Measurements from ENCODE around the gene COL15A1. TPM values are rescaled to one million over a fixed set of nuclear protein-coding genes. Genes with fewer than 3 reads are reported as not detected.
A peak's percentile ranks its signal among the peaks of the same experiment; 100 is the strongest.
"Not testable (repeated sequence)": the region's sequence is repeated elsewhere in the genome, so short reads cannot be mapped to it uniquely, and the experiment has no call there.

Gene COL15A1
- total RNA-seq, 1 donor from 2014 or later: 8.0 TPM

- peak; percentile 33 to 43 for ATAC-seq
- H3K27me3 ChIP-seq (ENCODE audit: low read depth): no peaks in the 10 kb centered on the region
- TF ChIP-seq CTCF (IDR thresholded peaks at IDR 0.05): no peak
- H3K36me3 ChIP-seq: no peaks in the 10 kb centered on the region
- H3K9me3 ChIP-seq: no peaks in the 10 kb centered on the region
- intact Hi-C loops (cut with DNase I): no loop called here
- no peak for DNase-seq
- H3K4me1 ChIP-seq: peaks cover 5% of the 10 kb centered on the region
- no peak overlapping the region for H3K4me3 ChIP-seq
- no peak overlapping the region for H3K27ac ChIP-seq
These were observed 149.2 kb downstream of the COL15A1 start for GRCh38 chr9:99092643-99093491.

DNA sequence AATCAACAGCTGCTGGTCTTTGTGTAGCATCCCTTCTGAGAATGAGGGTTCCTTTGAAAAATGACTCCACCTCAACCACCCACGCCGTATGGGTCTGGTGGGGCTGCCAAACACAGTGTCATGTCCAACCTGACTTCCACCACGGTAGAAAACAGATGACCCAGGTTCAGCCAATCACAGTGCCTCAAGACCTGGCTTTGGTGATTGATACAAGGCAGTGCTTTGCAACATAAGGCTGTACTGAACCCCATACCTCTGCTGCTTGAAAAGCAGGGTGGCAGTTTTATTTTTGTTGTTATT lies 149.7 kb downstream of the COL15A1 start:
- no peak for TF ChIP-seq CTCF (IDR thresholded peaks at IDR 0.05)
- no peaks in the 10 kb centered on the region for H3K9me3 ChIP-seq
- H3K4me1 ChIP-seq: peaks cover 5% of the 10 kb centered on the region
- H3K27ac ChIP-seq: no peak overlapping the region
- intact Hi-C loops (cut with DNase I): no loop called here
- H3K27me3 ChIP-seq (ENCODE audit: low read depth): no peaks in the 10 kb centered on the region
- DNase-seq: no peak
- H3K4me3 ChIP-seq: no peak overlapping the region
- no peak for ATAC-seq
- no peaks in the 10 kb centered on the region for H3K36me3 ChIP-seq

DNA sequence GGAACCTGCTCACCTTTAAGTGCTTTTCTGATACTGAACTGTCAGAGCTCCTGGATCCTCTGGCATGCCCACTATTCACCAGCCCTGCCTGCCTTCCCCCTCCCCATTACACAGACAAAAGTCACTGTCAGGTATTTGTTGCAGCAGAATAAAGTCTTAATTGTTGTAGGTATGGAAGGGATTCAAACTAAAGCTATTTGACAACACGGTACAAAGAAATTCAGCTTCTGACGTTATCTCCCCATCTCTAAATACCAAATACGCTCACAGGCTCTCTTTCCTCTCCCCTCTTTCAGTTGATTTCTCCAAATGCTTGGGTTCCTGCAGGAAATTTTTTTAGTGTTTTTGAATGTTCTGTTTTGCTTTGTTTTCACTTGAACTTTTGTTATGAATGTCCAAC lies 151.9 kb downstream of the COL15A1 start:
- Histone ChIP-seq H3K27ac (no peak overlapping the region), H3K9me3 (no peaks in the 10 kb centered on the region), H3K27me3 (ENCODE audit: low read depth) (no peaks in the 10 kb centered on the region), H3K36me3 (no peaks in the 10 kb centered on the region), H3K4me3 (no peak overlapping the region), H3K4me1 (peaks cover 5% of the 10 kb centered on the region)
- DNase-seq (no peak), ATAC-seq (no peak)
- no peak for TF ChIP-seq CTCF (IDR thresholded peaks at IDR 0.05)
- intact Hi-C loops (cut with DNase I): no loop called here

DNA sequence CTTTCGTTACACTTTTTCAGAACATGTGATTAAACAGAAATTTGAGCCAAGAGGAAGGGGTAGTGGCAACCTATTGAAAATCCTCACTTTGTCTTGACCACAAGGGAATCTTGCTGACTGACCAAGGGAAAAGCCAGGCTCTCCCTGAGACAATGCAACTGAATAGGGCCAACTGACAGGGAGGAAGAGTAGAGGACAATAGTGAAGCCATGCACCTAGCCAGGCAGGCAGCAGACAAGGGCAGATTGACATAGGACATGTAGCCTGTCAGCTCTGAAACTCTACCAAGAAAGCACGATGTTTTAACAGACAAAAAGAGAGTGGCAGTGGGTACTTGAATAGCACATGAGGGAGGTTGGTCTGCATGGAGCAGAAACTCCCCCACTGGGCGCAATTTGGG lies 152.7 kb downstream of the COL15A1 start:
- Histone ChIP-seq H3K27ac (no peak overlapping the region), H3K4me3 (no peak overlapping the region), H3K36me3 (no peaks in the 10 kb centered on the region), H3K9me3 (no peaks in the 10 kb centered on the region), H3K27me3 (ENCODE audit: low read depth) (no peaks in the 10 kb centered on the region), H3K4me1 (peaks cover 5% of the 10 kb centered on the region)
- DNase-seq (no peak), ATAC-seq (no peak)
- intact Hi-C loops (cut with DNase I): no loop called here
- TF ChIP-seq CTCF (IDR thresholded peaks at IDR 0.05): no peak

- ATAC-seq; H3K9me3 ChIP-seq; H3K36me3 ChIP-seq; H3K4me3 ChIP-seq; intact Hi-C loops (cut with DNase I); H3K27me3 ChIP-seq (ENCODE audit: low read depth); H3K27ac ChIP-seq; DNase-seq: not testable (repeated sequence)
- H3K4me1 ChIP-seq: peaks cover 11% of the 10 kb centered on the region
These were observed 156.3 kb downstream of the COL15A1 start for GRCh38 chr9:99099806-99100585.

GRCh38 chr9:99101271-99101670 lies 157.6 kb downstream of the COL15A1 start:
- Histone ChIP-seq H3K27me3 (ENCODE audit: low read depth) (no peaks in the 10 kb centered on the region), H3K4me1 (peaks cover 14% of the 10 kb centered on the region), H3K9me3 (no peaks in the 10 kb centered on the region), H3K36me3 (no peaks in the 10 kb centered on the region), H3K27ac (no peak overlapping the region), H3K4me3 (no peak overlapping the region)
- intact Hi-C loops (cut with DNase I): no loop called here
- TF ChIP-seq CTCF (IDR thresholded peaks at IDR 0.05): no peak
- ATAC-seq (no peak), DNase-seq (no peak)

All from lower lobe of right lung (tissue), 2 donors.